D721Med (cell line): Measurements from ENCODE around the gene SYT6.
"Not testable (repeated sequence)": the region's sequence is repeated elsewhere in the genome, so short reads cannot be mapped to it uniquely, and the experiment has no call there.

Experiments
- DNase-seq: peaks from one replicate; pipeline ENCODE4 v3.0.0; 2011; ENCODE audit warnings: low spot score; ENCODE audit not compliant: insufficient read length
- FAIRE-seq: peaks from 2 replicates; lab custom pipeline; 2011; peaks lifted over from hg19 to GRCh38; lab: Jason Lieb, UNC
- TF ChIP-seq, protein P1 (sequence below): IDR thresholded peaks from 2 replicates; pipeline ENCODE4 v1.5.1; 2012; ENCODE audit warnings: mild to moderate bottlenecking, control low read depth; ENCODE audit not compliant: insufficient read depth; ENCODE audit errors: missing control alignments

SYT6 gene

GRCh38 chr1:114079596-114080190 is 74.0 kb downstream of the SYT6 start:
- DNase-seq (no peak), FAIRE-seq (no peak)
- TF ChIP-seq, protein P1, sequence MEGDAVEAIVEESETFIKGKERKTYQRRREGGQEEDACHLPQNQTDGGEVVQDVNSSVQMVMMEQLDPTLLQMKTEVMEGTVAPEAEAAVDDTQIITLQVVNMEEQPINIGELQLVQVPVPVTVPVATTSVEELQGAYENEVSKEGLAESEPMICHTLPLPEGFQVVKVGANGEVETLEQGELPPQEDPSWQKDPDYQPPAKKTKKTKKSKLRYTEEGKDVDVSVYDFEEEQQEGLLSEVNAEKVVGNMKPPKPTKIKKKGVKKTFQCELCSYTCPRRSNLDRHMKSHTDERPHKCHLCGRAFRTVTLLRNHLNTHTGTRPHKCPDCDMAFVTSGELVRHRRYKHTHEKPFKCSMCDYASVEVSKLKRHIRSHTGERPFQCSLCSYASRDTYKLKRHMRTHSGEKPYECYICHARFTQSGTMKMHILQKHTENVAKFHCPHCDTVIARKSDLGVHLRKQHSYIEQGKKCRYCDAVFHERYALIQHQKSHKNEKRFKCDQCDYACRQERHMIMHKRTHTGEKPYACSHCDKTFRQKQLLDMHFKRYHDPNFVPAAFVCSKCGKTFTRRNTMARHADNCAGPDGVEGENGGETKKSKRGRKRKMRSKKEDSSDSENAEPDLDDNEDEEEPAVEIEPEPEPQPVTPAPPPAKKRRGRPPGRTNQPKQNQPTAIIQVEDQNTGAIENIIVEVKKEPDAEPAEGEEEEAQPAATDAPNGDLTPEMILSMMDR: no peak

DNA sequence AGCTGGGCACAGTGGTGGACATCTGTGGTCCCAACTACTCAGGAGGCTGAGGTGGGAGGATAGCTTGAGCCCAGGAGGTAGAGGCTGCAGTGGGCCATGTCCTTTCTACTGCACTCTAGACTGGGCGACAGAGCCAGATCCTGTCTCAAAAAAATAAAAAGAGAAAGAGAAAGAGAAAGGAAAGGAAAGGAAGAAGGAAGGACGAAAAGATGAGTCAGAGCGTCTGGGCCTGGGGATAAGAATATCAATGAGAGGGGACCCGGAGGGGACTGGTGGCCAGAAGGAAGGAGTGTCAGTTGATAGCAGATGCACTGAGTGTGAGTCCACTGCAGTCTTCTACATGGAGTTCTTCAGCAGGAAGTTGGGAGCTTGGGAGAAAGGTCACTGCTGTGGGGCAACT is 75.6 kb downstream of the SYT6 start:
- no peak for FAIRE-seq
- TF ChIP-seq, protein P1: no peak
- no peak for DNase-seq

DNA sequence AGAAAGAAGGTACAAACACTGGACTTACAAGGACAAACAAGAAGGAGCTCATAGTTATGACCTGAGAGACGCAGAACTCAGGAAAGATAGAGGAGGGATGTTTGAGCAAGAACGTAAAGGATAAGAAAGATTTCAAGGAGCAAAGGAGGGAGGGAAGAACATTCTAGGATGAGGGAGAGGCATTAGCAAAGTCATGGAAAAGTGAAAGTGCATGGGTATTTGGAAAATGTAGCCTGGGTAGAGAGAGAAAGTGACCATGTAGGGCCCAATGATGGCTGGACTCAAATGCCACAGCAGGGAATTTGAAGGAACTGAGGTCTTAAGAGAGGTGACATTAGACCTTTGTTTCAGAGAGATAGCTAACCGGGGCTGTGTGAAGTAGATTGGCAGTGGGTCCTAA is 76.5 kb downstream of the SYT6 start:
- TF ChIP-seq, protein P1: no peak
- no peak for FAIRE-seq
- DNase-seq: no peak

- DNase-seq (no peak), FAIRE-seq (no peak)
- TF ChIP-seq, protein P1: no peak
Observed at GRCh38 chr1:114076308-114076707, 77.4 kb downstream of the SYT6 start.

- TF ChIP-seq, protein P1: no peak
- DNase-seq: no peak
- no peak for FAIRE-seq
Observed at GRCh38 chr1:114075546-114076242, 78.0 kb downstream of the SYT6 start.

- DNase-seq: no peak
- TF ChIP-seq, protein P1: no peak
- no peak for FAIRE-seq
Observed at GRCh38 chr1:114075105-114075504, 78.6 kb downstream of the SYT6 start.

- FAIRE-seq: no peak
Observed at GRCh38 chr1:114072246-114072645, 81.4 kb downstream of the SYT6 start.

DNA sequence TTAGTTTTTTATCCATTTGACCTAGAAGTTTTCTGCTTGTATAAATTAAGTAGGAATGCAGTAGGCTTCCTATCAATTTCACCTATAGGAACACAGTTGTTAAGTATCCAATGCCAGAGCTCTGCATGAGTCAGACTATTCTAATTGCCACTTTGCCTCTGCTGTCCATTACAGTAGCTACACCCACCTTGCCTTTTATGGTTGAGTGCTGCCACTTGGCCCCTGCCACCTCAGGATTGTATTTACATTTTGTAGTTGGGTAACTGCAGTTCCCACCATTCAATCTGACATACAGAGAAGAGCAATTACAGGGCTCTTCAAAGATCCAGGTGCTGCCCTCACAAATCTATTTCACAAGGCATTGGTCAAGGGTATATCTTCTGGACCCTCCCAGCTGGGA is 83.9 kb downstream of the SYT6 start:
- DNase-seq, FAIRE-seq: not testable (repeated sequence)

More at GRCh38 chr1:114072246-114072645, 81.4 kb downstream of the SYT6 start:
- TF ChIP-seq, protein P1: no peak
- DNase-seq: no peak

DNA sequence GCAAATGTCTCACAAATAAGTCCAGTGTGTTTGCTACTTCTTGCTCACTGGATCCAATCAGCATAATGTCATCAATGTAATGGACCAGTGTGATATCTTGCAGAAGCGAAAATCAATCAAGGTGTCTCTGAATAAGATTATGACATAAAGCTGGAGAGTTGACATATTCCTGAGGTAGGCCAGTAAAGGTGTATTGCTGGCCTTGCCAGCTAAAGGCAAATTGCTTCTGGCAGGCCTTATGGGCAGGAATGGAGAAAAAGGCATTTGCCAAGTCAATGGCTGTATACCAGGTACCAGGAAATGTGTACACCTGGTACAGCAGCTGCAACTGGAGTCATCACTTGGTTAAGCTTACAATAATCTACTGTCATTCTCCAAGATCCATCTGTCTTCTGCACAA is 85.0 kb downstream of the SYT6 start:
- not testable (repeated sequence) for FAIRE-seq, DNase-seq

- DNase-seq, FAIRE-seq: not testable (repeated sequence)
Observed at GRCh38 chr1:114065671-114066070, 88.0 kb downstream of the SYT6 start.
